Measurements from ENCODE around the gene ADCY10. TPM values are rescaled to one million over a fixed set of nuclear protein-coding genes. Genes with fewer than 3 reads are reported as not detected.

Gene ADCY10
- total and polyA plus RNA-seq, 2 experiments from 2014 or later: not detected

GRCh38 chr1:167878372-167879160 lies 35.4 kb downstream of the ADCY10 start:
- Histone ChIP-seq H3K36me3 (ENCODE audit: insufficient read depth) (no peaks in the 10 kb centered on the region), H3K27ac (ENCODE audit: low read depth) (no peak overlapping the region), H3K9me2 (ENCODE audit: insufficient read depth) (no peaks in the 10 kb centered on the region), H3K79me2 (replicated peaks; ENCODE audit: insufficient read depth) (no peaks in the 10 kb centered on the region), H2AFZ (no peak overlapping the region), H3K4me2 (no peak overlapping the region), H3K27me3 (ENCODE audit: insufficient read depth) (no peaks in the 10 kb centered on the region), H4K20me1 (replicated peaks; ENCODE audit: insufficient read depth) (no peaks in the 10 kb centered on the region), H3K4me3 (no peak overlapping the region), H3K4me1 (ENCODE audit: insufficient read depth) (peaks cover 11% of the 10 kb centered on the region; the same call in 1 of the 2 replicates), H3F3A (replicated peaks; ENCODE audit: low read depth) (no peaks in the 10 kb centered on the region)
- H3K27ac Mint-ChIP-seq: no peak overlapping the region
- TF ChIP-seq JUNB (IDR thresholded peaks at IDR 0.05; ENCODE audit: unreplicated experiment) (no peak), CTCF (conservative IDR thresholded peaks at IDR 0.05; ENCODE audit: low read depth in 2 of 2) (peak; percentile 13 to 25; a peak in 2 of 4 replicates)
- peak; percentile 27 for DNase-seq (ENCODE audit: low spot score)
- ATAC-seq: peak; percentile 63
- no peaks in the 10 kb centered on the region for H3K27me3 Mint-ChIP-seq (ENCODE audit: insufficient read depth, low read depth, poor library complexity)
- no peak overlapping the region for H3K4me3 Mint-ChIP-seq
- H3K36me3 Mint-ChIP-seq (ENCODE audit: low read depth): no peaks in the 10 kb centered on the region
- peaks cover 9% of the 10 kb centered on the region for H3K4me1 Mint-ChIP-seq
- H3K9me3 Mint-ChIP-seq: no peaks in the 10 kb centered on the region

GRCh38 chr1:167876597-167877175 lies 37.2 kb downstream of the ADCY10 start:
- peaks cover 11% of the 10 kb centered on the region; the same call in 1 of the 2 replicates for H3K4me1 ChIP-seq (ENCODE audit: insufficient read depth)
- no peak for ATAC-seq
- no peak overlapping the region for H2AFZ ChIP-seq
- H3K9me2 ChIP-seq (ENCODE audit: insufficient read depth): no peaks in the 10 kb centered on the region
- Mint-ChIP-seq H3K36me3 (ENCODE audit: low read depth) (no peaks in the 10 kb centered on the region), H3K27ac (no peak overlapping the region), H3K4me3 (no peak overlapping the region), H3K27me3 (ENCODE audit: insufficient read depth, low read depth, poor library complexity) (no peaks in the 10 kb centered on the region), H3K9me3 (no peaks in the 10 kb centered on the region; the same call in 2 of the 3 replicates), H3K4me1 (peaks cover 9% of the 10 kb centered on the region)
- H3K27me3 ChIP-seq (ENCODE audit: insufficient read depth): no peaks in the 10 kb centered on the region
- H3K27ac ChIP-seq (ENCODE audit: low read depth): no peak overlapping the region
- no peak for DNase-seq (ENCODE audit: low spot score)
- H3K79me2 ChIP-seq (replicated peaks; ENCODE audit: insufficient read depth): no peaks in the 10 kb centered on the region
- no peak overlapping the region for H3K4me2 ChIP-seq
- no peaks in the 10 kb centered on the region for H3F3A ChIP-seq (replicated peaks; ENCODE audit: low read depth)
- H3K4me3 ChIP-seq: no peak overlapping the region
- no peaks in the 10 kb centered on the region for H3K36me3 ChIP-seq (ENCODE audit: insufficient read depth)
- H4K20me1 ChIP-seq (replicated peaks; ENCODE audit: insufficient read depth): no peaks in the 10 kb centered on the region
- no peak for TF ChIP-seq REST (IDR thresholded peaks at IDR 0.05; ENCODE audit: unreplicated experiment)
- TF ChIP-seq ZNF114 (CRISPR knock-in tag; IDR thresholded peaks at IDR 0.05): no peak
- TF ChIP-seq CTCF (conservative IDR thresholded peaks at IDR 0.05; ENCODE audit: low read depth in 2 of 2): no peak
- TF ChIP-seq POLR2AphosphoS5 (IDR thresholded peaks at IDR 0.05; ENCODE audit: low read depth): no peak
- no peak for TF ChIP-seq NANOG (IDR thresholded peaks at IDR 0.05; ENCODE audit: borderline replicate concordance)
- TF ChIP-seq STAT1 (IDR thresholded peaks at IDR 0.05; ENCODE audit: unreplicated experiment): no peak

All from GM23338 (cell line).